TTC549 (cell line): ENCODE measurements around the gene IKZF4.

Experiments used
- FAIRE-seq: peaks from 2 replicates; lab custom pipeline; 2012; peaks lifted over from hg19 to GRCh38; lab: Jason Lieb, UNC

The IKZF4 gene

DNA sequence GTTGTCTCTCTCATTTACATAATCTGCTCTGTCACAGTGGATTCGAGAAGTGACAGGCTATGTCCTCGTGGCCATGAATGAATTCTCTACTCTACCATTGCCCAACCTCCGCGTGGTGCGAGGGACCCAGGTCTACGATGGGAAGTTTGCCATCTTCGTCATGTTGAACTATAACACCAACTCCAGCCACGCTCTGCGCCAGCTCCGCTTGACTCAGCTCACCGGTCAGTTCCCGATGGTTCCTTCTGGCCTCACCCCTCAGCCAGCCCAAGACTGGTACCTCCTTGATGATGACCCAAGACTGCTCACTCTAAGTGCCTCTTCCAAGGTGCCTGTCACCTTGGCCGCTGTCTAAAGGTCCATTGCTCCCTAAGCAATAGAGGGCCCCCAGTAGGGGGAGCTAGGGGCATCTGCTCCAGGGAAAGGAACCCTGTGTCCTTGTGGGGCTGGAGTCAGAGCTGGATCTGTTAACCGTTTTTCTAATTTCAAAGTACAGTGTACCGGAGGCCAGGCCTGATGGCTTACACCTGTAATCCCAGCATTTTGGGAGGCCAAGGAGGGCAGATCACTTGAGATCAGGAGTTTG is 64.2 kb downstream of the IKZF4 start:
- FAIRE-seq, result no peak

DNA sequence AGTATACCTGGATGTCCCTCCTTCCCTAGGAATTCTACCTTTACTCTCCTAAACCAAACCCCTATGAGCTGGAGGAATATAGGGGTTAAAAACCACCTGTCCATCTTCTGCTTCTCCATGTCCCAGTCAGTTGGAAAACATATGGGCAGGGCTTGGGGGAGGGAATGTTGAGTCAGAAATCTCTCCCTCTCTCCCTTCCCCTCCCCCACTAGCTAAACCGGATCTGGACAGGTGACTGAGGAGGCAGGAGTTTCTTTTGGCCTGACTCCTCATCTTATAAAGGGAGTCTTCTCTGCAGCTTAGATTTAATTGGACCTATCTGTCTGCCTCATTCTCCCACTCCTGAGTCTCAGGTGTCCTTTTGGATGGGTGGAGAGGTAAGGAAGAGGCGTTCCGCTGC is 65.3 kb downstream of the IKZF4 start:
- no peak for FAIRE-seq

DNA sequence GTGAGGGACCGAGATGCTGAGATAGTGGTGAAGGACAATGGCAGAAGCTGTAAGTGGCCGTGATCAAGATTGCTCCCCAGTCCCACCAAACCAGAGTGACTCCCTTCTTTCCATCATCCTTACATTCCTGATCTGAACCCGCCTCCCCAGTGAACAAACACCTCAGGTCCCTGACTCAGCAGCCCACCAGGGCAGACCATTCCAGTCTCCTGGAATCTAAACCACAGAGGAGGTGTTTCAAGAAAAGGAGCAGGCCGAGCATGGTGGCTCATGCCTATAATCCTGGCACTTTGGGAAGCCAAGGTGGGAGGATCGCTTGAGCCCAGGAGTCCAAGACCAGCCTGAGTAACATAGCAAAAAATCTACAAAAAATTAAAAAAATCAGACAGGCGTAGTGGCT is 65.8 kb downstream of the IKZF4 start:
- FAIRE-seq, result no peak

DNA sequence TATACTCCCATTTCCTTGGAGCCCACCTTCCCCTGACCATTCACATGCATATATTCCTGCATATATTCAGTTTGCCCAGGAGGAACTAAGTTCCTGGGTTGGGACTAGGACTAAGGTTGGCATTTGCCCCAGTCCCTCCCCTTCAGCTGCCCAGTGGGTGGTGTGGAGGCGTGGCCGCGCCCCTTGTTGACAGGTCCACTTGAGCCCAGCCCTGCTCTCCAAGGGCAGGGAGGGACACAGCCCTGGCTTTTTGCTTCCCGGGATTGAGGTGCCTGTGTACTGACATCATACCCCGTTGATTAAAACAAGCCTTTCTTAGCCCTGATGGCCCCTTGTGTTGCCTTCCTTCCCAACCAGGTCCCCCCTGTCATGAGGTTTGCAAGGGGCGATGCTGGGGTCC is 66.4 kb downstream of the IKZF4 start:
- FAIRE-seq, result no peak
